NCI-H1436 treated with DMSO at 0.1 percent for 48 hours (cell line): ENCODE measurements around the gene TBC1D17.

Experiments used
- DNase-seq: peaks from one replicate; lab custom pipeline; 2025; lab: John Stamatoyannopoulos, UW

TBC1D17 gene

GRCh38 chr19:49877020-49877878, at the start of gene TBC1D17, which contains the start of gene AKT1S1:
TBC1D17 (plus strand) TSS chr19:49877702; CDS start chr19:49877724, 22 bp downstream.
AKT1S1 (minus strand) TSS chr19:49877355; CDS start chr19:49873295, 4,060 bp downstream.
- DNase-seq, result peak; percentile 100

DNA sequence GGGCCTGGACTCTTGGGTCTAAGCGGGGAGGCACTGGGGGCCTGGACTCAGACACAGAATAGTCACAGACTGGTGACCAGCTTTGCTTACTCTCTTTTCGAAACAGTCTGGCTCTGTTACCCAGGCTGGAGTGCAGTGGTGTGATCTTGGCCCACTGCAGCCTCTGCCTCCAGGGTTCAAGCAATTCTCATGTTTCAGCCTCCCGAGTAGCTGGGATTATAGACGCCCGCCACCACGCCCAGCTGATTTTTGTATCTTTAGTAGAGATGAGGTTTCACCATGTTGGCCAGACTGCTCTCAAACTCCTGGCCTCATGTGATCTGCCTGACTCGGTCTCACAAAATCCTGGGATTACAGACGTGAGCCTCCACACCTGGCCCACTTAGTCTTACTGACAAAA, 48.3 kb upstream of the TBC1D17 start:
- DNase-seq, result no peak

GRCh38 chr19:49829721-49830120, 47.8 kb upstream of the TBC1D17 start:
- no peak for DNase-seq

GRCh38 chr19:49830766-49831165, 46.7 kb upstream of the TBC1D17 start:
- no peak for DNase-seq

- DNase-seq, result no peak
Observed at GRCh38 chr19:49831592-49831991, 45.9 kb upstream of the TBC1D17 start.

DNA sequence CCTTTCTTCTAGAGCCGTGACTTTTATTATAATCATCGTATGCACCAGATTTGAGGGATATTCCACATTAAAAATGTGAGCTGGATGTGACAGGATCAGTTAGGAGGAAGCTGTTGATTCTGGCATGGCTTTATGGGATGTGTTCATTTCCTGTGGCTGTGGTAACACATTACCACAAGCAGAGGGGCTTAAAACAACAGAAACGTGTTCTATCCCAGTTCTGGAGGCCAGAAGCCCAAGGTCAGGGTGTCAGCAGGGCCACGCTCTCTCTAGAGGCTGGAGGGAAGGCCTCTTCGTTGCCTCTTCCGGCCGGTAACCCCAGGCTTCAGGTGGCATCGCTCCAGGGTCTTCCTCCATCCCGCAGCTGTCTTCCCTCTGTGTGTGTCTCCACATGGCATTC, 44.9 kb upstream of the TBC1D17 start:
- DNase-seq, result no peak

GRCh38 chr19:49833599-49833998, 43.9 kb upstream of the TBC1D17 start:
- no peak for DNase-seq

- DNase-seq, result no peak
Observed at GRCh38 chr19:49835562-49835961, 41.9 kb upstream of the TBC1D17 start.

GRCh38 chr19:49836176-49837008, 41.1 kb upstream of the TBC1D17 start:
- DNase-seq, result no peak

DNA sequence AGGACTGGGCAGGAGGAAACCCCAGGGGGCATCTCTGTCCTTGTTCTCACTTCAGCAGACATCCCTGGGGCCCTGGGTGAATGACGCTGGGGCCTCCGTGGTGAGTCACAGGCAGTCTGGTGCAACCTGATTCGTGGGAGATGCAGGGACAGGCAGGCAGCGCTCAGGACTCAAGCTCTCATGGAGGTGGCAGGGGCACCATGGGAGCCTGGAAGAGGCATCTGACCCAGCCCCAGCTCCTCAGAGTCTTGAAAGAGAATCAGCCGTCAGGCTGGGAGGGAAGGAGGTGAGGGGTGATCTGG, 40.5 kb upstream of the TBC1D17 start:
- DNase-seq, result no peak

DNA sequence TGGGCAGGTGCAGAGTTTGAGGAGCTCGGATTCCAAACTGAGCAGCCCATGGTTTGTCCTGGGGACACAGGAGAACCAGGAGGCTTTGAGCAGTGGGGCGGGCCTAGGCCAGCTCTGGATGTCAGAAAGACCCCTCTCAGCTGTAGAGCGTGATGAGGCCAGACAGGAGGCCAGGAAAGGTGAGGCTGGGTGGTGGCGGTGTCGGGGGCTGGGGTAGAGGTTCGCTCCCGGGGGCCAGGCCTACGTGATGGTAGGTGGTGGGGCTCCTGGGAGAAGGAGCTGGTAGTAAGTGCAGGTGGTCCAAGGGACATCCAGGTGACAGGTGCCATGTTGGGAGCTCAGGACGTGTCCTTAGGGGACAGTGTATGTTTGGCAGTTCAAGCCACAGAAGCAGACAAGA, 40.1 kb upstream of the TBC1D17 start:
- no peak for DNase-seq

GRCh38 chr19:49838885-49839588, 38.5 kb upstream of the TBC1D17 start:
- DNase-seq, result no peak

DNA sequence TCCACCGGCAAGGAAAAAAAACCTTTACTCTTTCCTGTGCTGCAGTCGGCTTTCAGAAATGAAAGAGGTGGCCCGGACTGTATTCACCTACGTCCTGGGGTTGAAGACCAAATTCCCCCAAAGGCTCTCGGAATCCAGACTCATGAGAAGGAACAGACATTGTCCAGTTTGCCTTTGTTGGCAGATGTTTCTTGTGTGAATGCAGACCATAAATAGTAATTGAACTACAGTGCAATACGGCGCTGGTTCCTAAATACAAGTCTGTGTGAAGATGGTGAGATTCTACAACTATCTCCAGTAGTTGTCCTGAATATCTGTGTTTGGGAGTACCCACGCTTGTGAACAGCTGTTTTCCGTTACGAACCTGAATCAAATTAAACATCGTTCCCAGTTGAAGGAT, 37.8 kb upstream of the TBC1D17 start:
- DNase-seq, result no peak

DNA sequence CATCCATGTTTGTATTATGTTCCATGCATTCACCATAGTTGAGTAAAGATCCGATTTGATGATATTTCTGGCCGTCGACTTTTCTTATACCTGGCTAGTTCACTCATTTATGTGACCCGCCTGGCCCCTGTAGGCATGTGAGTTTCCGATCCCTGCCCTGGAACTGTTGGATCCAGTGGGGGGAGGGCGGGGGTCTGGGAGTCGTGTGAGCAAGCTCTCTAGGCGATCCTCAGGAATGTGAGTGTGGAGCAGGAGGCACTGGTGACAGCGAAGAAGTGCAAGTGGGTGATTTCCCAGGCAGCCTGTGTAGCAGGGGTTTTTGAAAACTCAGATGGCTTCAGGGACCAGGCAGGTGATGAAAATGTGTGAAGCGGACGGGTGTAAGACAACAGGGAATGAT, 37.2 kb upstream of the TBC1D17 start:
- DNase-seq, result no peak

- DNase-seq, result no peak
Observed at GRCh38 chr19:49840736-49841249, 36.7 kb upstream of the TBC1D17 start.

- no peak for DNase-seq
Observed at GRCh38 chr19:49843265-49843664, 34.2 kb upstream of the TBC1D17 start.

DNA sequence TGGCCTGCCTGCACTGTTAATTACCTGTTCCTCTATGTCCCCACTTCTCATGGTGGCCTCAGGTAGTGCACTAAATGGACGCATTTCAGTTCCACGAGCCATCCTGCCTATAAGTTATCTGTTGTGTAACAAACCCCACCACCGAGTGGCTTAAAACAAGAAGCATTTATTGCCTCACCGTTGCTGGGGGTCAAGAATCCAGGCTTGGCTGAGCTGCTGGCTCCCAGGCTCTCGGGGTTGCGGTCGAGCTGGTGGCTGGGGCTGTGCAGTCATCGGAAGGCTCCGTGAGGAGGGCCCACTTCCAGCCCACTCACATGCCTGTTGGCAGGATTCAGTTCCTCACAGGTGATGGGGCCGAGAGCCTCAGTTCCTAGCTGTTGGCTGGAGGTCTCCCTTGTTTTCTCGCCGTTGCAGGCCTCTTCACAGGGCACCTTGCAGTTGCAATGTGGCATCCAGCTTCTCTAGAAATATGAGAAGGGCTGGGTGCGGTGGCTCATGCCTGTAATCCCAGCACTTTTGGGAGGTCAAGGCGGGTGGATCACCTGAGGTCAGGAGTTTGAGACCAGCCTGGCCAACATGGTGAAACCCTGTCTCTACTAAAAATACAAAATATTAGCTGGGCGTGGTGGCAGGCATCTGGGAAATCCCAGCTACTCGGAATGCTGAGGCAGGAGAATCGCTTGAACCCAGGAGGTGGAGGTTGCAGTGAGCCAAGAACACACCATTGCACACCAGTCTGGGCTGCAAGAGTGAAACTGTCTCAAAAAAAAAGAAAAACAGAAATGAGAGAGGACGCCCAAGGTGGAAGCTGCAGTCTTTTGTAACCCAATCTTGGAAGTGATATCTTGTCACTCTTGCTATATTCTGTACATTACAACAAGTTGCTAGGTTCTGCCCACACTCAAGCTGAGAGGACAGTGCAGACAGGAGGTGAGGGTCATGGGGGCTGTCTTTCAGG, 33.1 kb upstream of the TBC1D17 start:
- DNase-seq, result no peak

GRCh38 chr19:49845414-49845813, 32.1 kb upstream of the TBC1D17 start:
- DNase-seq, result no peak

DNA sequence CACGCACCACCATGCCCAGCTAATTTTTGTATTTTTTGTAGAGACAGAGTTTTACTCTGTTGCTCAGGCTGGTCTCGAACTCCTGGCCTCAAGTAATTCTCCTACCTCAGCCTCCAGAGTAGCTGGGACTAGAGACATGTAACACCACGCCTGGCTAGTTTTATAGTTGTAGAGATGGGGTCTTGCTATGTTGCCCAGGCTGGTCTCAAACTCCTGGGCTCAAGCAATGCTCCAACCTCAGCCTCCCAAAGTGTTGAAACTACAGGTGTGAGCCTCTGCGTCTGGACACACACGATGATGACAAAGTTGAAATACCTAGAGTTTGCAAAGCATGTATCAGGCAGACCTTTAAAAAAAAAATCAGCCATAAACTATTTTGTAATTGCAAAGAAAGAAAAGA, 31.1 kb upstream of the TBC1D17 start:
- no peak for DNase-seq

- DNase-seq, result no peak
Observed at GRCh38 chr19:49847731-49848696, 29.5 kb upstream of the TBC1D17 start.
